Astrocyte of the cerebellum (primary cell): ENCODE measurements around the gene TUBB3.

ENCODE experiments used
- DNase-seq: peaks from one replicate; pipeline ENCODE4 v3.0.0-alpha.2; 2011; ENCODE audit warnings: low read depth
- H3K4me3 ChIP-seq: 2 replicates; pipeline ENCODE4 v1.5.1; 2011; ENCODE audit warnings: mild to moderate bottlenecking, low read depth, low read length, moderate library complexity
- in situ Hi-C: cut with HindIII; loops from 2 replicates; pipeline ENCODE4 v1.10.0; 2017; ENCODE audit warnings: low sequenced_read_pairs
- TF ChIP-seq, protein P1 (sequence below): IDR thresholded peaks from 2 replicates; pipeline ENCODE4 v1.5.1; 2012; ENCODE audit warnings: low read length, low read depth, moderate library complexity, mild to moderate bottlenecking; ENCODE audit errors: missing control alignments

TUBB3 gene

DNA sequence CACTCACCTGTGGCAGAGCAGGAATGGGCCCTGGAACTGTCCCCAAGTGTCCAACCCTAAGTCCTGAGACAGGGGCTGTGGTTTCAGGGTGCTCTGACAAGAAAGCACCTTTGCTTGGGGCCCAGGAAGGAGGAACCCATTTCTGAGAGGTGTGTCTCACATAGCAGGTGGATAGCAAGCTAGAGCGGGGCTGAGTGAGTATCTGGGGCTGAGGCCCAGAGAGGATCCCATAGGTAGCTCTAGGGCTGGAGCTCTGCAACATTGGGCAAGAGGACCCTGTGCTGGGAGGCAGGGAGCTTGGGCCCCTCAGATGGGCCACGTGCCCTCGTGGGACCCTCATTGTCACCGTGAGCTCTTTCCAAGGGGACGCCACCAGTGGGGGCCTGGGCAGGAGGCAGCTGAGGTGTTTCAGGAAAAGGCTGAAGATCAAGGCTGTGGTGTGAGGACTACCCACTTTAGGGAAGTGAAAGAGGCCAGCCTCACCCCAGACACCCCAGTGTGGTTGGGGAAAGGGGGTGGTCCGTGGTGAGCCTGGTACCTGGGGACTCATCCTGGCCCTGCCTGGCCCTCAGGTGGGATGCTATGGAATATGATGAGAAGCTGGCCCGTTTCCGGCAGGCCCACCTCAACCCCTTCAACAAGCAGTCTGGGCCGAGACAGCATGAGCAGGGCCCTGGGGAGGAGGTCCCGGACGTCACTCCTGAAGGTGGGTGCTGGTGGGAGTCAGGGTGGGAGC lies 30.7 kb downstream of the TUBB3 start:
- in situ Hi-C loops = no loop called here
- no peak for DNase-seq
- TF ChIP-seq, protein P1, sequence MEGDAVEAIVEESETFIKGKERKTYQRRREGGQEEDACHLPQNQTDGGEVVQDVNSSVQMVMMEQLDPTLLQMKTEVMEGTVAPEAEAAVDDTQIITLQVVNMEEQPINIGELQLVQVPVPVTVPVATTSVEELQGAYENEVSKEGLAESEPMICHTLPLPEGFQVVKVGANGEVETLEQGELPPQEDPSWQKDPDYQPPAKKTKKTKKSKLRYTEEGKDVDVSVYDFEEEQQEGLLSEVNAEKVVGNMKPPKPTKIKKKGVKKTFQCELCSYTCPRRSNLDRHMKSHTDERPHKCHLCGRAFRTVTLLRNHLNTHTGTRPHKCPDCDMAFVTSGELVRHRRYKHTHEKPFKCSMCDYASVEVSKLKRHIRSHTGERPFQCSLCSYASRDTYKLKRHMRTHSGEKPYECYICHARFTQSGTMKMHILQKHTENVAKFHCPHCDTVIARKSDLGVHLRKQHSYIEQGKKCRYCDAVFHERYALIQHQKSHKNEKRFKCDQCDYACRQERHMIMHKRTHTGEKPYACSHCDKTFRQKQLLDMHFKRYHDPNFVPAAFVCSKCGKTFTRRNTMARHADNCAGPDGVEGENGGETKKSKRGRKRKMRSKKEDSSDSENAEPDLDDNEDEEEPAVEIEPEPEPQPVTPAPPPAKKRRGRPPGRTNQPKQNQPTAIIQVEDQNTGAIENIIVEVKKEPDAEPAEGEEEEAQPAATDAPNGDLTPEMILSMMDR = no peak
- no peak overlapping the region for H3K4me3 ChIP-seq

DNA sequence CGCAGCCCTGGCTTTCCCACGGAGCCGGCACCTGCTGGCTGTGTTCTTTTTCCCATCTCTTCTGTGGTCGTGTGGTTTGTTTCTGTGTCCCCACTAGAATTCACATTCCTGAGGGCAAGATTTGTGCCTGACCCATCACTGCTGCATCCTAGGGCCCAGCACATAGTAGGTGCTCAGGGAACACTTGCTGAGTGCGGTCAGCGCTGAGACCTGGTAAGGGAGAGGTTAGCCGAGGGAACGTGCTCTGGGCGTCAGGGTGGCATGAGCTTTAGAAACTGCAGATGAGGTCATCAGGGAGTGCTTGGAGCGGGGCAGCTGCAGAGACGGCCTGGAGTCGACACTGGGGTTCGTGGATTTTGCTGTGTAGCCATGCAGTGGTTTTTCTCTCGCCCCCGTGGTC lies 31.3 kb downstream of the TUBB3 start:
- no peak overlapping the region for H3K4me3 ChIP-seq
- DNase-seq = no peak
- in situ Hi-C loops = no loop called here
- TF ChIP-seq, protein P1 = no peak

GRCh38 chr16:89955001-89955685 lies 32.0 kb downstream of the TUBB3 start:
- in situ Hi-C loops = no loop called here
- H3K4me3 ChIP-seq = no peak overlapping the region
- DNase-seq = no peak
- TF ChIP-seq, protein P1 = no peak

GRCh38 chr16:89956505-89957215 lies 33.5 kb downstream of the TUBB3 start:
- in situ Hi-C loops = no loop called here
- TF ChIP-seq, protein P1 = no peak
- no peak for DNase-seq
- H3K4me3 ChIP-seq = no peak overlapping the region

GRCh38 chr16:89957216-89957785 lies 34.2 kb downstream of the TUBB3 start:
- in situ Hi-C loops = no loop called here
- DNase-seq = no peak
- H3K4me3 ChIP-seq = no peak overlapping the region
- TF ChIP-seq, protein P1 = no peak

- TF ChIP-seq, protein P1 = no peak
- in situ Hi-C loops = no loop called here
- DNase-seq = no peak
- no peak overlapping the region for H3K4me3 ChIP-seq
Observed at GRCh38 chr16:89958068-89958467, 34.9 kb downstream of the TUBB3 start.
